Gastrocnemius medialis (tissue), 4 donors: Measurements from ENCODE around the gene SAMHD1.
"Not testable (repeated sequence)": the region's sequence is repeated elsewhere in the genome, so short reads cannot be mapped to it uniquely, and the experiment has no call there.

ENCODE experiments used
- POLR2A ChIP-seq, 2 donors: fragments of 450-650 bp; IDR thresholded peaks; one replicate each; pipeline ENCODE4 v1.6.1; 2017; ENCODE audit warnings: antibody characterized with exemption in 2 of 2, mild to moderate bottlenecking in 2 of 2, moderate library complexity in 2 of 2
- TF ChIP-seq, protein P1 (sequence below), 5 experiments: fragments of 450-650 bp in 3 of 5; fragments of 200-600 bp in 2 of 5; sonication (generic) in 2 of 5; IDR thresholded peaks in 4 of 5; conservative IDR thresholded peaks in 1 of 5; 1 replicate in 4 of 5; 2 replicates in 1 of 5; pipeline ENCODE4 v1.5.1; 2016 to 2019; ENCODE audit warnings: antibody characterized with exemption in 5 of 5, mild to moderate bottlenecking in 3 of 5, moderate library complexity in 3 of 5

DNA sequence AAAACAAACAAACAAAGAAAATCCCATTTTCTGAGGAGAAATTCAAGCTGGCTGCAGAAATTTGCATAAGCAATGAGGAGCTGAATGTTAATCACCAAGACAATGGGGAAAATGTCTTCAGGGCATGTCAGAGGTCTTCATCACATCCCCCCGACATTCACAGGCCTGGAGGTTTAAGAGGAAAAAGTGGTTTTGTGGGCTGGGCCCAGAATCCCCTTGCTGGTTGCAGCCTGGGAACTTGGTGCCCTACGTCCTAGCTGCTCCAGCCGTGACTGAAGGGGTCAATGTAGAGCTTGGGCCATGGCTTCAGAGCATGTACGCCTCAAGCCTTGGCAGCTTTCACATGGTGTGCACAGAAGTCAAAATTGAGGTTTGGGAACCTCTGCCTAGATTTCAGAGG lies 42.7 kb upstream of the SAMHD1 start:
- TF ChIP-seq, protein P1, sequence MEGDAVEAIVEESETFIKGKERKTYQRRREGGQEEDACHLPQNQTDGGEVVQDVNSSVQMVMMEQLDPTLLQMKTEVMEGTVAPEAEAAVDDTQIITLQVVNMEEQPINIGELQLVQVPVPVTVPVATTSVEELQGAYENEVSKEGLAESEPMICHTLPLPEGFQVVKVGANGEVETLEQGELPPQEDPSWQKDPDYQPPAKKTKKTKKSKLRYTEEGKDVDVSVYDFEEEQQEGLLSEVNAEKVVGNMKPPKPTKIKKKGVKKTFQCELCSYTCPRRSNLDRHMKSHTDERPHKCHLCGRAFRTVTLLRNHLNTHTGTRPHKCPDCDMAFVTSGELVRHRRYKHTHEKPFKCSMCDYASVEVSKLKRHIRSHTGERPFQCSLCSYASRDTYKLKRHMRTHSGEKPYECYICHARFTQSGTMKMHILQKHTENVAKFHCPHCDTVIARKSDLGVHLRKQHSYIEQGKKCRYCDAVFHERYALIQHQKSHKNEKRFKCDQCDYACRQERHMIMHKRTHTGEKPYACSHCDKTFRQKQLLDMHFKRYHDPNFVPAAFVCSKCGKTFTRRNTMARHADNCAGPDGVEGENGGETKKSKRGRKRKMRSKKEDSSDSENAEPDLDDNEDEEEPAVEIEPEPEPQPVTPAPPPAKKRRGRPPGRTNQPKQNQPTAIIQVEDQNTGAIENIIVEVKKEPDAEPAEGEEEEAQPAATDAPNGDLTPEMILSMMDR (IDR thresholded peaks at IDR 0.05 in 4 of 5, conservative IDR thresholded peaks at IDR 0.05 in 1 of 5) = not testable (repeated sequence)
- not testable (repeated sequence) for TF ChIP-seq POLR2A (IDR thresholded peaks at IDR 0.05)
